Fibroblast of gingiva (primary cell): ENCODE data around the gene SLC15A1.
"Not testable (repeated sequence)": the region's sequence is repeated elsewhere in the genome, so short reads cannot be mapped to it uniquely, and the experiment has no call there.

ENCODE experiments used
- DNase-seq: peaks from one replicate; pipeline ENCODE4 v3.0.0-alpha.2; 2011; ENCODE audit warnings: low read depth

The SLC15A1 gene

DNA sequence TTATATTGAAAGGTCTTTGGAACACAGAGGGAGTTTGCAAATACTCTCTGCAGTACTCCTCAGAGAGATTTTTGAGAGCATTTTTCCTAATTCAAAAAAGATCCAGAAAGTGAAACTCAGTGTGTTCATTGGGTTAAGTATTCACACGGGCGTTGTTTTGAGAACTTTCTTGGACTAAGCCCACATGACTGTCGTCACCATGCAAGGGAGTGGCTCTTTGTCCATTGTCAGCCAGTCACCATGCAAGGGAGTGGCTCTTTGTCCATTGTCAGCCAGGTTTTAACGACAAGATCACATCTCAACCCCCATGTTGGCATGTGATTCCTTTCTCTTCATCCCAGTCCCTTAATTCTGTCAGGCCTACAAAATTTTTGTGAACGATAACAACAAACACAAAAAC is 94.3 kb downstream of the SLC15A1 start:
- DNase-seq, result no peak

DNA sequence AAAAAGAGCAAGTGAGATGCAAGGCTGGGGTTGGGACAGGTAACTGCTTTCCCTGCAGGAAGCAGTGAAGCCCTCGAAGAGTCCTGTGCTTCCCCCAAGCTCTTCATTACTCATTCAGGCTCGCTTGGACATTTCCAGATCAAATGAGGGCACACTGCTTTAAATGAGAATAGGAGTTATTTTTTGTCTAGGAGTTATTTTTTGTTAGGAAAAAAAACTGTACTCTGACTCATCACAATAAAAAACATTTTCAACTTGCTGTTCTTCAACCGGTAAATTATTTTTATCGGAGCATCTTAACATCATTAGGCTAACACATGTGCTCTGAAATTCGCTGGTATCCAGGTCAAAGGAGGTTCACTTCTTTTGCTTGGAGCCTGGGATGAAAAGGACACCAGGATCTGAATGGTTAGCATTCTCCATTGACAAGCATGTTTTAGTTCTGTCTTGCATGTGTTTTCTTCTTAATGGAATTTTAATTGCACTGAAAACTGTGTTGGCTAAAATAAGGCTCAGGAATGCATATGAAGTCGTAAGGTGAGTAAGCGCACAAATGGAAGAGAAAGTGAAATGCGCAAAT is 94.9 kb downstream of the SLC15A1 start:
- no peak for DNase-seq

DNA sequence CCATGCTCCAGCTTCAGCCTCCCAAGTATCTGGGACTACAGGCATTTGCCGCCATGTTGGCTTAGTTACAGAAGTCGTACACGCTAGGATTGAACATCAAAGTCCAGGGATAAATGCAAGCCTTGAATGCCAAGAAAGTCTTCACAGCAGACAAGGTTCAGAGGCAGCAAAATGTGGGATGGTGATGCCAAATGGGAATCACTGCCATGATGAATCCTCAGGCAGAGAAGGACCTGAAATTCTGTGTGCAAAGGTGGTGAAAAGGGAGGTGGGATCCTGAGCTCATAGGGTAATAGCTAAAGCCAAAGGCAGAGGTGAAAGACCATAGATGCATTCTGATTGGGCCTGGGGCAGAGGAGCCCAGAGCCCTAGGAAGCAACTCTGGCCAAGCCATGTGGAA is 96.2 kb downstream of the SLC15A1 start:
- no peak for DNase-seq

DNA sequence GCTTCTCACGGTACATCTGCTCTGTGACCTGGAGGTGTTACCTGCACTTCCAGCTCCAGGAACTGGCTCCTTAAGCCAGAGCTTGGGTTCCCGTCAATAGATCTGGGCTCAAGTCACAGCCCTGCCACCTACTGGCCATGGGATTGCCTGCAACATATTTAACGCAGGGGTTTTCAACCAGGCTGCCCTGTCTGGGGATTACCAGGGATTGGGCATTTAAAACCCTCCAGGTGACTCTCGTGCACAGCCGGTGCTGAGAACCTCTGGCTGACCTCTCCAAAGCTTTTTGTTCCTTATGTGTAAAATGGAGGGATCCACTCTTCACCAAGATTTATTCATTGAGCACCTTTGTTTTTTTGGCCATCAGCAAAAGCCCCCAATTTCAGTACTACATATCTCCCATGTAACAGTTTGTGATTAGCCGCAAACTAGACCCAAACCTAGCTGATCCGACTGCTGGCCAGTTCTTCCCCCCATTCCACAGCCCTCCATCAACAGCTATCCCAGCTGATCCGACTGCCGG is 98.9 kb downstream of the SLC15A1 start:
- peak; percentile 56 for DNase-seq

DNA sequence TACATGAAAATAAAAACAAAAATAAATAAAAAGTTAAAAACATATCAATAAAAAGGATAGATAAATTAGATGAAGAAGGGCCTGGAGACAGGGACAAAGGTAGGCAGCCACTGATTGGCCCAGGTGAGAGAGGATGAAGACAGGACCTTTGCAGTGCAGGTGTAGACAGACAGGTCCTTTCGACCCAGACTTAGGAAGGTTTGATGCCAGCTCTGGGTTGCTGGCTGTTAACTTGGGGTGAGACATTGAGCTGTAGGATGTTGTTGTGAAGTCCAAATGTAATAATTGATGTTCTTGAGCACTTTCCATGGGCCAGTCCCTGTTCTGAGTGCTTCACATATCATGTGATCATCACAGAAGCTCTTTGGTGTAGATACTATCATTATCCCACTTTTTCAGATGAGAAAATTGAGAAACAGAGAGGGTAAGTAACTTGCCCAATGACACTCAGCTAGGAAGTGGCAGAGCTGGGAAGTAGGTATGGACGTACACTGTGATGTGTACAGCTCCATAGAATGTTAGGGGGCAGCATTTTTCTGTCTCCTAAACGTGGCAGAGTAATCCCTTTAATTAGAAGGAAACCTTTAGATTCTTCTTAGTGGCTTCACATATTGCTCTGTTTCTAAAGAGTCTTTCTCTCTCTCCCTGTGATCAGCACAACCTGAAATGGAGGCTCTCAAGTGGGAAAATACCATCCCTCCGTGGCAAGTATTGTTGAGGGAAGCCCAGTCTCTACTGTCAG is 99.6 kb downstream of the SLC15A1 start:
- no peak for DNase-seq

DNA sequence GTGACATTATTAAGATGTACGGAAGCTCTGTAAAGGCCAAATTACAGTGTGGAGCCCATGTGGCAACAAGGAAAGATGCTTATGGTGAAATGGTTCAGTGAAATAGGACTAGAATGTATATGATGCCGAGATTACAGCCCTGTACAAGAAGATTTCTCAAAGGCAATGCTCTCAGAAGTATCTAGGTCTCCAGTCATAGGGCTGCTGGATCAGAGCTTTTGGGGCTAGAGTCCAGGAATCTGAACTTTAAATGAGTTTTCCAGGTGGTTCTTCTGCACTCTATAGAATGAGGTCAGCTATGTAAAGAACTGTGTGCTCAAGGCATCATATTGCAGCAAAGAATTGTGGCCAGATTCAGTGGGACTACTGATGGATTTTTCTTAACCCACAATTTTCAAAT is 100.2 kb downstream of the SLC15A1 start:
- no peak for DNase-seq

DNA sequence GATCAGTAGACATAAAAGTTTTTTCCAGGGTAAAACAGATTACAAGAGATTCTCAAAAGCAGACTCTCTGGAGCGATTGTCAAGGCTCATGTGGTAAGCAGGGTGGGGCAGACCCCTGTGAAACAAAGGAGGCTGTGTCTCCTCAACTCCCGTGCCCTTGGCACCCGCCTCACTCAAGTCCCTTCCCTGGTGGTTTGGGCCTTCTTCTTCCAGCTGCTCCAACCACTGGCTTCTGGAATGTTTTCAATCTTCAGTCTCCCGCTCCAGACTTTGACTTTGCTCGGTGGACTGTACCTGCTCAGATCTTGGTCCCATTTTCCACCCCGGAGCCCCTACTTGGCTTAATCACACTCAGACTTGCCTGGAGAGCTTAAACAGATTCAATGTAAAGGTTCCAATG is 100.7 kb downstream of the SLC15A1 start:
- DNase-seq, result no peak

- no peak for DNase-seq
Observed at GRCh38 chr13:98650396-98651107, 101.9 kb downstream of the SLC15A1 start.

DNA sequence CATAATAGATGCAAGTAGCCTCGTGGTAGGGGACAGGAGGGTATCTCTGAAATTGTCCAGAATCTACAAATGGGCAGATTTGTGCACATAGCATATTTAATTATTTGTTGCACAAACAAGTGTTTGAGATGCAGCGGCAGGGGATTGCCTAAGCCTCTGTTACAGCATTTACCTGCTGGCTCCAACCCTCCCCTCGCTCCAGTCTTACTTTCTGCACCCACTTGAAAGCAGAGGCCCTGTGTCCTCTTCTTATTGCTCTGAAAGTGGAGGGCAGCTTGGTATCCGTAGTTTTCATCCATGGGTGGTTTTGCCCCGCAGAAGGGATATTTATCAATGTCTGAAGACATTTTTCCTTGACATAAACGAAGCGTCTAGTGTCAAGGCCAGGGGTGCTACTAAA is 102.6 kb downstream of the SLC15A1 start:
- DNase-seq, result no peak

- DNase-seq, result no peak
Observed at GRCh38 chr13:98648686-98649085, 103.8 kb downstream of the SLC15A1 start.

- DNase-seq, result no peak
Observed at GRCh38 chr13:98648141-98648540, 104.3 kb downstream of the SLC15A1 start.

DNA sequence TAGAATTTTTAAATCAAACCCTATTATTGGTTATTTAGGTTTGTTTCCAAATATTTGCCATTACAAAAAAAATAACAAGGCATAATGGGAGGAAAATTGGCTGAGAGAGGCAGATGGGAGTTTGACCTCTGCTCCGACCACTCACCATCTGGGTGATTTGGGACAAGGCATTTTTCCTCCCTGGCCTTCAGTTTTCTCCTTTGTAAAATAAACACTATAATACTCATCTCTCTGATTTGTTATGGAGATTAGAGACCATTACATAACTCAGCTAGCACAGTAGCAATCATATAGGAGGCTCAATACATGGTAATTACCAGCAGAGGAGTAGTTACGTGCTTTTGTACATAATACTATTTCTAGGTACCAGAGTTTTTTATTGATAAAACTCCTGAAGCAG is 105.4 kb downstream of the SLC15A1 start:
- DNase-seq, result no peak

DNA sequence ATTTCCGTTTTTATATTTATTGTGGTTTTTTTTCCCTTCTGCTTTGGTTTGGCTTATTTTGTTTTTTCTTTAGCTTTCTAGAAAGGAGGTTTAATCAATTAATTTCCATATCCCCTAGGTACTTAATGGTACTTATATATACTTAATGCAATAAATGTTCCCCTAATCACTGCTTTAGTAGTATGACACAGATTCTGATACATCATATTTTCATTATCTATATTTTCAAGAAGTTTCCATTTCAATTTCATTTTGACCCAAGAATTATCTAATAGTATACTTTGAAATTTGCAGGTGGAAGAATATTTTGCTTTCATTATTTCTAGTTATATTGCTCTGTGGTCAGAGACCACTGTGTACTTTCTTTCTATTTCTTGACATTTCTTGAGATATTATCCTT is 109.0 kb downstream of the SLC15A1 start:
- DNase-seq, result no peak

GRCh38 chr13:98641075-98641474 is 111.4 kb downstream of the SLC15A1 start:
- no peak for DNase-seq

- not testable (repeated sequence) for DNase-seq
Observed at GRCh38 chr13:98639785-98640184, 112.7 kb downstream of the SLC15A1 start.

DNA sequence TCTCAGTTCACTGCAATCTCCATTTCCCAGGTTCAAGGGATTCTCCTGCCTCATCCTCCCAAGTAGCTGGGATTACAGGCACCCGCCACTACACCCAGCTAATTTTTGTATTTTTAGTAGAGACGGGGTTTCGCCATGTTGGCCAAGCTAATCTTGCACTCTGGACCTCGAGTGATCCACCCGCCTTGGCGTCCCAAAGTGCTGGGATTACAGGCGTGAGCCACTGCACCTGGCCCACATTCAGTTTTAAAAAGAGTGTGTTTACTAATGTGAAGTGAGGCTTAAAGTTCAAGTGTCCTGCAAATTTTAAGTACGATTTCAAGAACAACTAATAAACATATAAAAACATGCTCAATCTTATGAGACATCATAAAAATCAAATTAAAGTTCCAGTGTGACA is 114.1 kb downstream of the SLC15A1 start:
- DNase-seq, result not testable (repeated sequence)
